HFFc6 (cell line): ENCODE data around the gene IL10RA. TPM values are rescaled to one million over a fixed set of nuclear protein-coding genes. Genes with fewer than 3 reads are reported as not detected.

Source experiments
- DNase-seq: peaks from one replicate; pipeline ENCODE4 v3.0.0-alpha.2; 2018
- H3K27ac Mint-ChIP-seq: 2 replicates; pipeline ENCODE4 v1.8.0; 2020; ENCODE audit warnings: mild to moderate bottlenecking, mixed read lengths
- H3K27me3 Mint-ChIP-seq: 2 replicates; pipeline ENCODE4 v1.8.0; 2021; ENCODE audit warnings: mild to moderate bottlenecking, moderate library complexity, mixed read lengths; ENCODE audit not compliant: insufficient read depth
- H3K36me3 Mint-ChIP-seq: 2 replicates; pipeline ENCODE4 v1.8.0; 2021; ENCODE audit warnings: low read depth, mixed read lengths
- H3K4me1 Mint-ChIP-seq: 2 replicates; pipeline ENCODE4 v1.8.0; 2020; ENCODE audit warnings: low read depth, mixed read lengths
- H3K4me3 Mint-ChIP-seq: 2 replicates; pipeline ENCODE4 v1.8.0; 2020; ENCODE audit warnings: mild to moderate bottlenecking, moderate library complexity, mixed read lengths
- H3K9me3 Mint-ChIP-seq: 2 replicates; pipeline ENCODE4 v1.8.0; 2020; ENCODE audit warnings: mild to moderate bottlenecking, mixed read lengths
- total RNA-seq, 6 experiments: library from RNA; stranded (reverse); fragmentation: NEBNext Ultra II Directional; extraction: Animal tissue kit (Norgen Biotek cat#: 25700); gene quantifications; 2 replicates in 1 of 6; 3 replicates in 5 of 6; pipeline ENCODE4 v1.2.3, GENCODE V29; 2021
- TF ChIP-seq, protein P1 (sequence below): fragments of 200-600 bp; sonication (generic); IDR thresholded peaks from 2 replicates; pipeline ENCODE4 v1.5.0; 2021; ENCODE audit warnings: antibody characterized with exemption, mild to moderate bottlenecking

IL10RA gene
- total RNA-seq, 6 experiments from 2014 or later: not detected

DNA sequence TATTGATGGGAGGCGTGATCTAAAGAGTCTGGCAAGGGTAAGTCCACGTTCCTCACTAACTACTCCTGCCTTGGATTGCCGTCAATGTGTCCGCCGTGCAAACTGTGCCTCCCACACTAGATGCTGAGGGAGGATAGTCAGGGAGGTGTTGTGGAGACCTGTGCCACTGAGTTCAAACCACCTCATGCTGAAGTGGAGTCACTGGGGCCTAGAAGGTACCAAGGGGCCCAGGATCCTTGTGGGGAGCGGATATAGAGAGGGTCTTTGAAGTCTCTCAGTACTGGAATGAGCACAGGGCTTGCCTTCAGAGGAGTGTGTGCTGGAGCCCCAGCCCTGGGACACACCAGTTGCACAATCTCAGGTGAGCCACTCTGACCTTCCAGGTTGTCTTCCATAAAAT, 63.6 kb downstream of the IL10RA start:
- no peaks in the 10 kb centered on the region for H3K36me3 Mint-ChIP-seq
- peaks cover 33% of the 10 kb centered on the region for H3K27me3 Mint-ChIP-seq
- H3K9me3 Mint-ChIP-seq: no peaks in the 10 kb centered on the region
- TF ChIP-seq, protein P1, sequence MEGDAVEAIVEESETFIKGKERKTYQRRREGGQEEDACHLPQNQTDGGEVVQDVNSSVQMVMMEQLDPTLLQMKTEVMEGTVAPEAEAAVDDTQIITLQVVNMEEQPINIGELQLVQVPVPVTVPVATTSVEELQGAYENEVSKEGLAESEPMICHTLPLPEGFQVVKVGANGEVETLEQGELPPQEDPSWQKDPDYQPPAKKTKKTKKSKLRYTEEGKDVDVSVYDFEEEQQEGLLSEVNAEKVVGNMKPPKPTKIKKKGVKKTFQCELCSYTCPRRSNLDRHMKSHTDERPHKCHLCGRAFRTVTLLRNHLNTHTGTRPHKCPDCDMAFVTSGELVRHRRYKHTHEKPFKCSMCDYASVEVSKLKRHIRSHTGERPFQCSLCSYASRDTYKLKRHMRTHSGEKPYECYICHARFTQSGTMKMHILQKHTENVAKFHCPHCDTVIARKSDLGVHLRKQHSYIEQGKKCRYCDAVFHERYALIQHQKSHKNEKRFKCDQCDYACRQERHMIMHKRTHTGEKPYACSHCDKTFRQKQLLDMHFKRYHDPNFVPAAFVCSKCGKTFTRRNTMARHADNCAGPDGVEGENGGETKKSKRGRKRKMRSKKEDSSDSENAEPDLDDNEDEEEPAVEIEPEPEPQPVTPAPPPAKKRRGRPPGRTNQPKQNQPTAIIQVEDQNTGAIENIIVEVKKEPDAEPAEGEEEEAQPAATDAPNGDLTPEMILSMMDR: no peak
- H3K4me1 Mint-ChIP-seq: no peaks in the 10 kb centered on the region
- no peak overlapping the region for H3K4me3 Mint-ChIP-seq
- H3K27ac Mint-ChIP-seq: no peak overlapping the region
- DNase-seq: no peak

DNA sequence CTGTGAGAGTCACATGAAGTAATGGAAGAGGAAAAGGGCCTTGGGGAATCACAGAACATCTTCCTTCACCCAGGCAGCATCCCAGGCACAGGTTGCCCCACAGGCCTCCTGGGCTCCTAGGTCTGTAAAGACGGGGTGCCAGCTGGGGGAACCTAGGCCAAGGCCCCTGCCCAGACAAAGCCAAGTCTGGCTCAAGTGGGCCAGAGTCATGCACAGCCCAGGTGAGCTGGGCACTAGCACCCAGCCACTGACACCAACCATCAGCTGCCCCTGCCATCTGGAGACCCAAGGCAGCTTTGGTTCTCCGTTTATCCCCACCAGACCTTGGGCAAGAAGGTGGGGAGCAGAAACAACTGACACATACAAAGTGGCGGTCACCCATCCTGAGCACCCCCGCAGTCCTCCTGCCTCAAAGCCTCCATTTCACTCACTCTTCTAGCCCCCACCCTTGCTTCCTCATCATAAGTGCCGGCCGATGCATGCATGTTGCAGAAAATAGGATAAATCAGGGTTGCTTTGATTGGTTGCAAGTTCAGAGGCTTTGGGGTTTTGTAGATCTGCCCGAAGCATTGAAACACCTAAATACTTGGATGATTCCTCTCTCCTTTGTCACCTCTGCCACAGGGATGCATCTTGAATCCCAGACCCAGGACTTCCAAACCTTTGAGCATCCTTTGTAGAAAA, 64.2 kb downstream of the IL10RA start:
- Mint-ChIP-seq H3K4me1 (no peaks in the 10 kb centered on the region), H3K9me3 (no peaks in the 10 kb centered on the region), H3K36me3 (no peaks in the 10 kb centered on the region), H3K4me3 (no peak overlapping the region), H3K27me3 (peaks cover 34% of the 10 kb centered on the region), H3K27ac (no peak overlapping the region)
- TF ChIP-seq, protein P1: no peak
- DNase-seq: no peak

Other genes starting within 250 kb of the IL10RA start
- gene DSCAML1, start 189.2 kb upstream of the IL10RA start, total RNA-seq: not detected
- under 1 TPM in 1 of 6 experiments, not detected in 5; 0.40 TPM for gene FXYD2, start 161.7 kb upstream of the IL10RA start, total RNA-seq
- gene FXYD6, start 109.7 kb upstream of the IL10RA start, total RNA-seq: not detected
- gene TMPRSS13, start 57.0 kb upstream of the IL10RA start, total RNA-seq: not detected
- gene TMPRSS4, start 90.7 kb downstream of the IL10RA start, total RNA-seq: not detected
- gene SMIM35, start 100.6 kb downstream of the IL10RA start, total RNA-seq: not detected
- gene SCN4B, start 166.4 kb downstream of the IL10RA start, total RNA-seq: under 1 TPM in 2 of 6 experiments, not detected in 4; 0.07 to 0.10 TPM
- not detected for gene SCN2B, start 190.2 kb downstream of the IL10RA start, total RNA-seq
- gene JAML, start 238.6 kb downstream of the IL10RA start, total RNA-seq: not detected